HUES6 (cell line): ENCODE data around the gene ZNF732.
"Not testable (repeated sequence)": the region's sequence is repeated elsewhere in the genome, so short reads cannot be mapped to it uniquely, and the experiment has no call there.

ENCODE experiments used
- H3K27ac ChIP-seq: 2 replicates; pipeline ENCODE4 v1.7.0; 2013; ENCODE audit warnings: low read depth, mild to moderate bottlenecking, low read length, inconsistent platforms
- H3K27me3 ChIP-seq: 2 replicates; pipeline ENCODE4 v1.6.1; 2013; ENCODE audit warnings: low read length; ENCODE audit not compliant: control insufficient read depth, insufficient read depth
- H3K36me3 ChIP-seq: 2 replicates; pipeline ENCODE4 v1.6.1; 2013; ENCODE audit warnings: low read length; ENCODE audit not compliant: control insufficient read depth, insufficient read depth
- H3K4me1 ChIP-seq: 2 replicates; pipeline ENCODE4 v1.6.1; 2013; ENCODE audit warnings: low read length; ENCODE audit not compliant: control insufficient read depth, insufficient read depth
- H3K4me3 ChIP-seq: 2 replicates; pipeline ENCODE4 v1.5.1; 2013; ENCODE audit warnings: low read depth, low read length
- H3K9ac ChIP-seq: one replicate; pipeline ENCODE4 v1.6.1; 2013; ENCODE audit warnings: mild to moderate bottlenecking, low read length
- H3K9me3 ChIP-seq: 2 replicates; pipeline ENCODE4 v1.6.1; 2013; ENCODE audit warnings: low read depth, low read length; ENCODE audit not compliant: control insufficient read depth, insufficient read depth

ZNF732 gene

GRCh38 chr4:309807-310206 is 4.5 kb upstream of the ZNF732 start:
- Histone ChIP-seq H3K27ac (no peak overlapping the region), H3K4me3 (no peak overlapping the region), H3K36me3 (no peaks in the 10 kb centered on the region), H3K4me1 (no peaks in the 10 kb centered on the region), H3K27me3 (no peaks in the 10 kb centered on the region), H3K9me3 (peaks cover 22% of the 10 kb centered on the region), H3K9ac (no peak overlapping the region)

- Histone ChIP-seq H3K36me3 (no peaks in the 10 kb centered on the region; the same call in 1 of the 2 replicates), H3K4me1 (no peaks in the 10 kb centered on the region), H3K27me3 (no peaks in the 10 kb centered on the region), H3K9me3 (peaks cover 20% of the 10 kb centered on the region), H3K27ac (no peak overlapping the region), H3K4me3 (no peak overlapping the region), H3K9ac (no peak overlapping the region)
These were observed 1.3 kb upstream of the ZNF732 start for GRCh38 chr4:306551-306961.

GRCh38 chr4:304516-304915 is 758 bp downstream of the ZNF732 start:
- Histone ChIP-seq H3K9me3 (peaks cover 16% of the 10 kb centered on the region; the same call in 1 of the 2 replicates), H3K9ac (peak overlapping the region; percentile 61), H3K4me3 (peak overlapping the region; percentile 70)
- not testable (repeated sequence) for H3K27me3 ChIP-seq, H3K4me1 ChIP-seq, H3K27ac ChIP-seq, H3K36me3 ChIP-seq

DNA sequence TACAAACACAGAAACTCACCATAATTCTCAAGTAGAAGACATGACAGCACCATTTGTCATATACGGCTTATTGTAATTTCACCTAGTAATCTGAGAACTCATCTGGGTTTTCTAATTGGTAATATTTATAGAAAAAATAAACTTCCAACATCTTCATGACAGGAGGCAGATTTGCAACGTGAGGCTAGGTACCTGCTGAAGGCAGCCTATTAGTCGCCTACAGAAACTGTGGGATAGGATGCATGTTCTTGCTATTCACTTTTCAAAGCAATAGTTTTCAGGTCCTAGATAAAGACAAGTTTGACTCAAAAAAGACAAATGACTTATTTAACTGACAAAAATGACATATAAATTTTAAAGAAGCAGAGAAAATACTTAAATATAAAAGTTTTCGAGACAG is 2.9 kb downstream of the ZNF732 start:
- H3K9me3 ChIP-seq, result peaks cover 23% of the 10 kb centered on the region; the same call in 1 of the 2 replicates
- no peaks in the 10 kb centered on the region for H3K27me3 ChIP-seq
- H3K9ac ChIP-seq, result no peak overlapping the region
- H3K4me3 ChIP-seq, result no peak overlapping the region
- H3K36me3 ChIP-seq, result no peaks in the 10 kb centered on the region; the same call in 1 of the 2 replicates
- H3K4me1 ChIP-seq, result no peaks in the 10 kb centered on the region
- H3K27ac ChIP-seq, result no peak overlapping the region

DNA sequence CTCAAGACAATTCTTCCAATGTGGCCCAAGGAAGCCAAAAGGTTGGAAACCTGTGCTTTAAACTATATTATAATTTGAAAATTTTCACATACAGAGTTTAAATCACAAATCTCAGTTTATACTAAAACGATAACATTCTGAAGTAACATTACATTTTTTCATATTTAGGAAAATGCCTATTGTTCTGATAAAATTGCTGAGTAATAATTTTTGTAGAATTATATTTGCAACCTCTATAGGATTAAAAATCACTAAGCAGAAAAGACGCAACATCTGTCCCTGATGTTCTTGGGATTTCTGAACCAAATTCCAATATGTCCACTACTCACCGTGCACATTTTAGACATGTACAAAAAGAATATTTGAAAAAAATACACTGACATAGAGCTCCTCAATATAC is 10.5 kb downstream of the ZNF732 start:
- H3K36me3 ChIP-seq, result peaks cover 9% of the 10 kb centered on the region; the same call in 1 of the 2 replicates
- H3K27me3 ChIP-seq, result no peaks in the 10 kb centered on the region
- peaks cover 37% of the 10 kb centered on the region; the same call in 1 of the 2 replicates for H3K9me3 ChIP-seq
- H3K4me3 ChIP-seq, result no peak overlapping the region
- H3K9ac ChIP-seq, result no peak overlapping the region
- no peak overlapping the region for H3K27ac ChIP-seq
- no peaks in the 10 kb centered on the region for H3K4me1 ChIP-seq

DNA sequence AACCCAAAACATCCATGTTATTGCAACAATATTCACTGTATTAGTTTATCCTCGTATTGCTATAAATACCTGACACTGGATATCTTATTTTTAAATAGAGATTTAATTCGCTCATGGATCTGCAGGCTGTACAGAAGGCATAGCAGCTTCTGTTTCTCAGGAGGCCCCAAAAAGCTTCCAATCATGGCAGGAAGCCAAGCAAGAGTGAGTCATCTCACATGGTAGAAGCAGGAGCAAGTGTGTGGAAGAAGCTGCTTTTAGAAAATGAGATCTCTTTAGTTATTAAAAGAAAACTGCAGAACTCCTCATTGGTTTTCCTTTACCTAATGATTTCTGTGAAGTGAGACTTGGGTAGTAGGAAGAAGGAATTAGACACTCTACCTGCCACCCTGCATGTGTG is 16.4 kb downstream of the ZNF732 start:
- H3K36me3 ChIP-seq, result peaks cover 10% of the 10 kb centered on the region; the same call in 1 of the 2 replicates
- H3K9me3 ChIP-seq, result peaks cover 42% of the 10 kb centered on the region
- no peaks in the 10 kb centered on the region for H3K4me1 ChIP-seq
- H3K9ac ChIP-seq, result no peak overlapping the region
- H3K4me3 ChIP-seq, result no peak overlapping the region
- H3K27ac ChIP-seq, result no peak overlapping the region
- H3K27me3 ChIP-seq, result no peaks in the 10 kb centered on the region

DNA sequence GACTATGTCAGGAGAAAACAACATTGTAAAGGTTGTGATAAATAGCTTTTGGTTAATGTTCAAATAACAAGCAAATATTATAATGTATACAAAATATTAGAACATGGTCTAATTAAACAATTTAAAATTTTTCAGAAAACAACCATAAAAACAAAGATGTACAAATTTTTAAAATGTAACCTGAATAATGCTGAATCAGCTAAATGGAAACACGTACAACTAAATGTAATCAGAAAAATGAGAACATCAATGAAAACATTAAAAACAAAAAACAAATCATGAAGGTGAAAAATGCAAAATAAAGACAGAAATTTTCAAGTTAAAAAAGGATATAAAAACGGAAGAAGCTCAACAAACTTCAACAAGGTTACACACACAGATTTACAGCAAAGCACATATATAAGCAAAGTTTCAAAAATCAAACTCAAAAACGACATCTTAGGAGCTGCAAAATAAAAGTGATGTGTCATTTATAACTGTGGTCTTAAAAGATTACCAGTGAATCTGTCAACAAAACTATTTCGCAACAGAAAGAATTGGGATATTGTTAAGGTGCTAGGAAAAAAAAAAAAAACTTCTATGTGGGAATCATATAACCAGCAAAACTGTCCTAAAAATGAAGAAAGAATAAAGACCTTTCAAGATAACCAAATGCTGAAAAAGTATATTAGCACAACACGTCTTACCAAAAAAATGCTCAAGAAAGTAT is 31.8 kb downstream of the ZNF732 start:
- H3K4me1 ChIP-seq, result no peaks in the 10 kb centered on the region
- no peak overlapping the region for H3K4me3 ChIP-seq
- no peaks in the 10 kb centered on the region for H3K27me3 ChIP-seq
- H3K9me3 ChIP-seq, result peaks cover 84% of the 10 kb centered on the region
- H3K36me3 ChIP-seq, result peaks cover 17% of the 10 kb centered on the region; the same call in 1 of the 2 replicates
- H3K27ac ChIP-seq, result no peak overlapping the region
- H3K9ac ChIP-seq, result no peak overlapping the region

DNA sequence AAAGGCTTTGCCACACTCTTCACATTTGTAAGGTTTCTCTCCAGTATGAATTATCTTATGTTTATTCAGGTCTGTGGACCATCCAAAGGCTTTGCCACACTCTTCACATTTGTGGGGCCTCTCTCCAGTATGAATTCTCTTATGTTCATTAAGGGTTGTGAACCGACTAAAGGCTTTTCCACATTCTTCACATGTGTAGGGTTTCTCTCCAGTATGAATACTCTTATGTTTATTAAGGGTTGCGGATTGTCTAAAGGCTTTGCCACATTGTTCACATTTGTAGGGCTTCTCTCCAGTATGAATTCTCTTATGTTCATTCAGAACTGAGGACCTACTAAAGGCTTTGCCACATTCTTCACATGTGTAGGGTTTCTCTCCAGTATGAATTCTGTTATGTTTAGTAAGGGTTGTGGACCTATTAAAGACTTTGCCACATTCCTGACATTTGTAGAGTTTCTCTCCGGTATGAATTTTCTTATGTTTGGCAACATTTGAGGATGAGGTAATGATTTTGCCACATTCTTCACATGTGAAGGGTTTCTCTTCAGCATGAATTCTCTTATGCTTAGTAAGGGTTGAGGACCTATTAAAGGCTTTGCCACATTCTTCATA is 33.7 kb downstream of the ZNF732 start:
- H3K9ac ChIP-seq, result no peak overlapping the region
- H3K36me3 ChIP-seq, result peaks cover 17% of the 10 kb centered on the region; the same call in 1 of the 2 replicates
- H3K4me1 ChIP-seq, result no peaks in the 10 kb centered on the region
- no peaks in the 10 kb centered on the region for H3K27me3 ChIP-seq
- no peak overlapping the region for H3K27ac ChIP-seq
- H3K9me3 ChIP-seq, result peaks cover 69% of the 10 kb centered on the region
- no peak overlapping the region for H3K4me3 ChIP-seq

DNA sequence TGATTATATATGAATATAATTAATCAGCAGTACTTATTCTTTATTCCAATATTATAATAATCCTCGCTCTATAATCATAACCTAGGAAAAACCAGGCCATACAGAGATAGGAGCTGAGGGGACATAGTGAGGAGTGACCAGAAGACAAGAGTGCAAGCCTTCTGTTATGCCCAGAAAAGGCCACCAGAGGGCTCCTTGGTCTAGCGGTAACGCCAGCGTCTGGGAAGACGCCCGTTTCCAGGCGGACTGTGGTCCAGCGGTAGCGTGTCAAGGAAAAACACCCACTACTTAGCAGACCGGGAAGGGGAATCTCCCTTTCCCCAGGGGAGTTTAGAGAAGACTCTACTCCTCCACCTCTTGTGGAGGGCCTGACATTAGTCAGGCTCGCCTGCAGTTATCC is 46.0 kb downstream of the ZNF732 start:
- not testable (repeated sequence) for H3K9ac ChIP-seq

DNA sequence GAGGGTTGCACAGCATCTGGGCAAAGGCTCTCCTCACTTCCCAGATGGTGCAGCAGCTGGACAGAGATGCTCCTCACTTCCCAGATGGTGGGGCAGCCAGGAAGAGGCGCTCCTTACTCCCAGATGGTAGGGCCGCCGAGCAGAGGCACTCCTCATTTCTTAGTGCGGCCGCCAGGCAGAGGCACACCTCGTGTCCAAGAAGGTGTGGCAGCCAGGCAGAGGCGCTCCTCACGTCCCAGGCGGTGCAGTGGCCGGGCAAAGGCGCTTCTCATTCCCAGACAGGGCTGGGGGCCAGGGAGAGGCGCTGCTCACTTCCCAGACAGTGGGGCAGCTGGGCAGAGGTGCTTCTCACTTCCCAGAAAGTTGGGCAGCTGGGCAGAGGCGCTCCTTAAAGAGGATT is 48.8 kb downstream of the ZNF732 start:
- no peaks in the 10 kb centered on the region for H3K27me3 ChIP-seq
- peaks cover 18% of the 10 kb centered on the region; the same call in 1 of the 2 replicates for H3K36me3 ChIP-seq
- H3K4me1 ChIP-seq, result no peaks in the 10 kb centered on the region
- H3K9me3 ChIP-seq, result peaks cover 78% of the 10 kb centered on the region
- H3K4me3 ChIP-seq, result no peak overlapping the region
- no peak overlapping the region for H3K9ac ChIP-seq
- H3K27ac ChIP-seq, result no peak overlapping the region

More for the DNA sequence above, 46.0 kb downstream of the ZNF732 start:
- not testable (repeated sequence) for H3K27ac ChIP-seq, H3K36me3 ChIP-seq, H3K4me1 ChIP-seq, H3K4me3 ChIP-seq, H3K27me3 ChIP-seq
- peaks cover 74% of the 10 kb centered on the region for H3K9me3 ChIP-seq

GRCh38 chr4:253936-254756 is 51.1 kb downstream of the ZNF732 start:
- Histone ChIP-seq H3K27ac (no peak overlapping the region), H3K9me3 (peaks cover 62% of the 10 kb centered on the region)

More at GRCh38 chr4:253936-254756, 51.1 kb downstream of the ZNF732 start:
- no peak overlapping the region for H3K9ac ChIP-seq
- no peak overlapping the region for H3K4me3 ChIP-seq
- no peaks in the 10 kb centered on the region for H3K27me3 ChIP-seq
- H3K4me1 ChIP-seq, result no peaks in the 10 kb centered on the region
- peaks cover 18% of the 10 kb centered on the region; the same call in 1 of the 2 replicates for H3K36me3 ChIP-seq
